Measurements from ENCODE around the gene MOXD1.
"Not testable (repeated sequence)": the region's sequence is repeated elsewhere in the genome, so short reads cannot be mapped to it uniquely, and the experiment has no call there.

The MOXD1 gene

GRCh38 chr6:132275066-132275970 is 126.0 kb downstream of the MOXD1 start:
- no peak for DNase-seq

GRCh38 chr6:132272776-132273175 is 128.5 kb downstream of the MOXD1 start:
- DNase-seq: no peak

- DNase-seq: no peak
Measured at GRCh38 chr6:132270726-132271402, 130.4 kb downstream of the MOXD1 start.

- DNase-seq: not testable (repeated sequence)
Measured at GRCh38 chr6:132268666-132269065, 132.6 kb downstream of the MOXD1 start.

GRCh38 chr6:132268209-132268608 is 133.1 kb downstream of the MOXD1 start:
- no peak for DNase-seq

- DNase-seq: no peak
Measured at GRCh38 chr6:132265451-132266097, 135.7 kb downstream of the MOXD1 start.

- no peak for DNase-seq
Measured at GRCh38 chr6:132264021-132264500, 137.2 kb downstream of the MOXD1 start.

- no peak for DNase-seq
Measured at GRCh38 chr6:132261354-132261753, 139.9 kb downstream of the MOXD1 start.

GRCh38 chr6:132259070-132259469 is 142.2 kb downstream of the MOXD1 start:
- DNase-seq: no peak

- no peak for DNase-seq
Measured at GRCh38 chr6:132257561-132257960, 143.7 kb downstream of the MOXD1 start.

- no peak for DNase-seq
Measured at GRCh38 chr6:132256457-132256856, 144.8 kb downstream of the MOXD1 start.

- DNase-seq: no peak
Measured at GRCh38 chr6:132253906-132254305, 147.4 kb downstream of the MOXD1 start.

- no peak for DNase-seq
Measured at GRCh38 chr6:132253211-132253610, 148.1 kb downstream of the MOXD1 start.

- no peak for DNase-seq
Measured at GRCh38 chr6:132252113-132252512, 149.2 kb downstream of the MOXD1 start.

GRCh38 chr6:132251711-132252110 is 149.6 kb downstream of the MOXD1 start:
- no peak for DNase-seq

- DNase-seq: no peak
Measured at GRCh38 chr6:132247381-132248159, 153.7 kb downstream of the MOXD1 start.

- DNase-seq: no peak
Measured at GRCh38 chr6:132246632-132247270, 154.5 kb downstream of the MOXD1 start.

- DNase-seq: no peak
Measured at GRCh38 chr6:132246120-132246617, 155.1 kb downstream of the MOXD1 start.
